GM21825 (cell line): ENCODE results near the gene RAB6B.

Experiments used
- ATAC-seq: cut with Tn5 transposase; IDR thresholded peaks from one replicate; pipeline ENCODE4 v1.9.1; 2021; ENCODE audit warnings: mild to moderate bottlenecking, moderate library complexity; ENCODE audit not compliant: unreplicated experiment

Gene RAB6B

GRCh38 chr3:133775835-133776234 lies 119.8 kb downstream of the RAB6B start:
- no peak for ATAC-seq

GRCh38 chr3:133775309-133775708 lies 120.4 kb downstream of the RAB6B start:
- ATAC-seq: no peak
